HepG2 (cell line): ENCODE measurements around the gene KLF16. TPM values are rescaled to one million over a fixed set of nuclear protein-coding genes. Genes with fewer than 3 reads are reported as not detected.
A peak's percentile ranks its signal among the peaks of the same experiment; 100 is the strongest.

ENCODE experiments used
- ATAC-seq: fragments of 200-7000 bp; cut with Tn5 transposase; 3 replicates; pipeline ENCODE4 v1.9.1; 2020; ENCODE audit warnings: mild to moderate bottlenecking, moderate library complexity
- BruUV-seq: library from RNA; stranded (reverse); fragments of 400-500 nt; replicated peaks from 2 replicates; lab custom pipeline; 2021; lab: Mats Ljungman, UMichigan
- CTCF ChIA-PET: fragments of 300-600 bp; formaldehyde crosslinking; extraction: SDS; loops from one replicate; lab custom pipeline; 2021; ENCODE audit warnings: low total read pairs, inconsistent platforms, low intra/inter-chr PET ratio; lab: Yijun Ruan, JAX
- POLR2A ChIA-PET: fragments of 350-600 bp; sonication (Branson Sonifier 250); formaldehyde crosslinking; loops from one replicate; lab custom pipeline; 2020; ENCODE audit warnings: antibody characterized with exemption, inconsistent platforms; lab: Yijun Ruan, JAX
- DNase-seq: peaks from one replicate; pipeline ENCODE4 v3.0.0-alpha.2; 2015; ENCODE audit warnings: low spot score
- FAIRE-seq: peaks from 3 replicates; lab custom pipeline; 2011; peaks lifted over from hg19 to GRCh38; lab: Jason Lieb, UNC
- H2AFZ ChIP-seq: one replicate; pipeline ENCODE4 v1.6.1; 2011; ENCODE audit warnings: low read length, inconsistent platforms
- H3K27ac ChIP-seq: fragments of 300-600 bp; 3 replicates; pipeline ENCODE4 v1.8.0; 2011; ENCODE audit warnings: mixed run types, mild to moderate bottlenecking, mixed read lengths, low read length, inconsistent platforms; ENCODE audit not compliant: insufficient read depth; ENCODE audit errors: extremely low read length
- H3K27me3 ChIP-seq, 2 experiments: fragments of 200-600 bp in 1 of 2; 2 replicates in 1 of 2; 3 replicates in 1 of 2; pipeline versions ENCODE4 v1.6.0 to v1.8.0; 2011; ENCODE audit warnings: low read length in 2 of 2, mild to moderate bottlenecking in 2 of 2, moderate library complexity in 2 of 2, inconsistent platforms in 1 of 2; ENCODE audit not compliant: insufficient read depth in 2 of 2, control insufficient read depth in 1 of 2
- H3K36me3 ChIP-seq, 2 experiments: fragments of 200-600 bp in 1 of 2; replicated peaks in 1 of 2; 2 replicates in 1 of 2; 3 replicates in 1 of 2; pipeline versions ENCODE4 v1.5.1 to v1.8.0; 2011; ENCODE audit warnings: low read length in 2 of 2, inconsistent platforms in 1 of 2; ENCODE audit not compliant: insufficient read depth in 2 of 2, control insufficient read depth in 1 of 2
- H3K4me1 ChIP-seq: 2 replicates; pipeline ENCODE4 v1.5.1; 2012; ENCODE audit warnings: low read length, inconsistent platforms; ENCODE audit not compliant: insufficient read depth
- H3K4me2 ChIP-seq: 2 replicates; pipeline ENCODE4 v1.6.0; 2011; ENCODE audit warnings: low read depth, low read length, inconsistent platforms
- H3K4me3 ChIP-seq, 3 experiments: fragments of 200-600 bp in 1 of 3; sonication (generic), shearing (Covaris generic) in 1 of 3; replicated peaks in 1 of 3; 2 replicates each; pipeline ENCODE4 v1.5.1; 2011 to 2016; ENCODE audit warnings: low read length in 3 of 3, inconsistent platforms in 2 of 3, low read depth in 2 of 3, mild to moderate bottlenecking in 2 of 3, control low read depth in 1 of 3, mixed read lengths in 1 of 3; ENCODE audit not compliant: insufficient read depth in 1 of 3
- H3K79me2 ChIP-seq: one replicate; pipeline ENCODE4 v1.6.1; 2011; ENCODE audit warnings: low read length, inconsistent platforms; ENCODE audit not compliant: insufficient read depth
- H3K9ac ChIP-seq: 2 replicates; pipeline ENCODE4 v1.6.0; 2011; ENCODE audit warnings: mild to moderate bottlenecking, low read depth, low read length, inconsistent platforms; ENCODE audit not compliant: insufficient read depth
- H3K9me3 ChIP-seq: 2 replicates; pipeline ENCODE4 v1.5.1; 2012; ENCODE audit warnings: mild to moderate bottlenecking, low read length
- H4K20me1 ChIP-seq: 2 replicates; pipeline ENCODE4 v1.6.0; 2011; ENCODE audit warnings: inconsistent platforms, mild to moderate bottlenecking, low read length, moderate library complexity; ENCODE audit not compliant: insufficient read depth
- AGO2 ChIP-seq: fragments of 200-400 bp; formaldehyde crosslinking; optimal IDR thresholded peaks from 2 replicates; pipeline ENCODE3; 2017; ENCODE audit warnings: mild to moderate bottlenecking, low read depth, low read length, moderate library complexity
- ESRRA ChIP-seq: sonication (generic); formaldehyde crosslinking; IDR thresholded peaks from 2 replicates; pipeline ENCODE4 v1.5.1; 2020; ENCODE audit warnings: mild to moderate bottlenecking, low read depth, missing genetic modification reagents
- FOXK1 ChIP-seq: sonication (generic); formaldehyde crosslinking; IDR thresholded peaks from 2 replicates; pipeline ENCODE4 v1.4.0; 2020; ENCODE audit warnings: low read depth, missing genetic modification reagents, borderline replicate concordance
- KLF11 ChIP-seq: IDR thresholded peaks from 2 replicates; pipeline ENCODE4 v1.6.1; 2016; ENCODE audit warnings: missing compliant biosample characterization
- NR2C2 ChIP-seq: sonication (generic); formaldehyde crosslinking; IDR thresholded peaks from 2 replicates; pipeline ENCODE4 v1.4.0; 2020; ENCODE audit warnings: missing genetic modification reagents, mild to moderate bottlenecking, moderate library complexity, borderline replicate concordance
- PCBP2 ChIP-seq: fragments of 200-400 bp; formaldehyde crosslinking; optimal IDR thresholded peaks from 2 replicates; pipeline ENCODE3; 2018; ENCODE audit warnings: low read length, low read depth; ENCODE audit not compliant: poor library complexity, severe bottlenecking
- RBM22 ChIP-seq: fragments of 200-400 bp; formaldehyde crosslinking; optimal IDR thresholded peaks from 2 replicates; pipeline ENCODE3; 2017; ENCODE audit warnings: mild to moderate bottlenecking, low read length, moderate library complexity
- ZBTB33 ChIP-seq: sonication (generic); formaldehyde crosslinking; IDR thresholded peaks from 2 replicates; pipeline ENCODE4 v1.4.0; 2020; ENCODE audit warnings: missing genetic modification reagents
- ZBTB38 ChIP-seq: sonication (generic); formaldehyde crosslinking; IDR thresholded peaks from 2 replicates; pipeline ENCODE4 v1.5.1; 2020; ENCODE audit warnings: mild to moderate bottlenecking, missing genetic modification reagents
- ZNF331 ChIP-seq: sonication (generic); formaldehyde crosslinking; IDR thresholded peaks from 2 replicates; pipeline ENCODE4 v1.4.0; 2020; ENCODE audit warnings: missing genetic modification reagents
- ZNF414 ChIP-seq: sonication (generic); formaldehyde crosslinking; IDR thresholded peaks from 2 replicates; pipeline ENCODE4 v1.5.0; 2020; ENCODE audit warnings: missing genetic modification reagents
- ZNF616 ChIP-seq: sonication (generic); formaldehyde crosslinking; IDR thresholded peaks from 2 replicates; pipeline ENCODE4 v1.5.0; 2020; ENCODE audit warnings: low read depth, mild to moderate bottlenecking, missing genetic modification reagents
- WGBS: methylation state at CpG from one replicate; pipeline ENCODE4 v1.1.6; 2017; ENCODE audit warnings: low lambda C conversion rate; 5-methylcytosine and 5-hydroxymethylcytosine counted together
- in situ Hi-C: cut with HindIII; loops from 2 replicates; pipeline ENCODE4 v1.10.0; 2017; ENCODE audit warnings: low pct_unique_long_range_greater_than_20kb; ENCODE audit not compliant: extremely low pct_ligation_motif_present
- intact Hi-C: fragments of 100-400 bp; cut with micrococcal nuclease; formaldehyde crosslinking; loops from one replicate; pipeline ENCODE4 v1.10.0; 2022; ENCODE audit not compliant: unreplicated experiment
- polyA plus RNA-seq, 8 experiments: library from polyadenylated mRNA; depleted of rRNA in 3 of 8; stranded (reverse) in 7 of 8; unstranded in 1 of 8; fragments of >200 nt; fragmentation: Illumina TruSeq in 4 of 8; extraction: Trizol in 4 of 8; gene quantifications; 2 replicates each; pipeline versions ENCODE4 v1.2.1 to v1.2.3, GENCODE V29; 2011 to 2016; ENCODE audit warnings: low read depth in 4 of 8, missing spikeins in 1 of 8, mixed read lengths in 1 of 8; ENCODE audit not compliant: insufficient read depth in 1 of 8
- total RNA-seq, 5 experiments: library from RNA; depleted of rRNA; stranded (reverse); fragments of >200 nt; fragmentation: Illumina TruSeq; extraction: Trizol; gene quantifications; 2 replicates each; pipeline ENCODE4 v1.2.3, GENCODE V29; 2016; ENCODE audit warnings: low read depth in 1 of 5
- TF ChIP-seq, protein P1 (sequence below): sonication (generic); formaldehyde crosslinking; IDR thresholded peaks from 2 replicates; pipeline ENCODE4 v1.5.0; 2020; ENCODE audit warnings: mild to moderate bottlenecking, missing genetic modification reagents, moderate library complexity

The KLF16 gene
- total and polyA plus RNA-seq, 2 of the 13 experiments (the other 11 are each of a cell fraction or from before 2014, with no cell fraction given) = 3.5 to 6.7 TPM

DNA sequence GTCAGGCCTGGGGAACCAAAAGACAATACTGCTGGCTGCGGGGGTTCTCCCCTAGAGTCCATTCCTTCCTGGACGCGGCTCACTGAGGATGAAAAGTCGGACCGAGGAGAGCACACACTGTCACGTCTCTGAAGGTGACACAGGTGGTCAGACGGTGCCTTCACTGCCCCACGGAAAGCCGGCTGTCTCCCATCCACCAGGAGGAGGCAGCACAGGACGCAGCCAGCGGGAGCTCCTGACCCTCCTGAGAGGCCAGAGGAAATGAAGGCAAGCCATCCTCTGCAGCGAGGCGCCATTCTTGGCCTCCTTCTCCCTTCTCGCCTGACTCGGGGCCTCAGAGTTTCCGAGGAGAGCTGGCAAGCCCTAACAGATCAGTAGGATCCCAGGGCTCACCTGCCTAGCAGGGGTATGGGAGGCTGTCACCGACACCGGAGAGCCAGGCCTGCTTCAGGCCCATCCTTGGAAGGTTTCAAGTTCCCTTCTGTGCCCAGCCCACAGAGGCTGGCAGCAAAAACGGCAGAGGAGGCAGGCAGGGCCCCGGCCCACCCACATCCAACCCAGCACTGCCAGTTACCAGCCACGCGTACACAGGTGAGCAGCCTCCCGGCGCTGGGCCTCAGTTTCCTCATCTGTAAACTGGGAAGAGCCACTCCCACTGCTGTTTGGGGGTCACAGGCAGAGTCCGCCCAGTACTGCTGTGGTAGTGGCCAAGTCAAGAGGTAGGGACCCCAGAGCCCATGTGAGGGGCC is 19.6 kb downstream of the KLF16 start:
- H3K79me2 ChIP-seq = peaks cover 76% of the 10 kb centered on the region
- no peak overlapping the region for H2AFZ ChIP-seq
- no peak overlapping the region for H3K27ac ChIP-seq
- H4K20me1 ChIP-seq = peaks cover 35% of the 10 kb centered on the region; the same call in 1 of the 2 replicates
- 87% methylated on average over 9 of the region's 25 CpGs for WGBS
- H3K4me3 ChIP-seq = no peak overlapping the region
- FAIRE-seq = no peak
- no peak for ATAC-seq
- H3K4me1 ChIP-seq = peaks cover 58% of the 10 kb centered on the region
- in situ Hi-C loops (no loop called here), intact Hi-C loops (no loop called here)
- ChIA-PET CTCF (no interaction called here), POLR2A (no interaction called here)
- BruUV-seq = no TSS peak
- TF ChIP-seq RBM22 = peak; percentile 39
- TF ChIP-seq, protein P1, sequence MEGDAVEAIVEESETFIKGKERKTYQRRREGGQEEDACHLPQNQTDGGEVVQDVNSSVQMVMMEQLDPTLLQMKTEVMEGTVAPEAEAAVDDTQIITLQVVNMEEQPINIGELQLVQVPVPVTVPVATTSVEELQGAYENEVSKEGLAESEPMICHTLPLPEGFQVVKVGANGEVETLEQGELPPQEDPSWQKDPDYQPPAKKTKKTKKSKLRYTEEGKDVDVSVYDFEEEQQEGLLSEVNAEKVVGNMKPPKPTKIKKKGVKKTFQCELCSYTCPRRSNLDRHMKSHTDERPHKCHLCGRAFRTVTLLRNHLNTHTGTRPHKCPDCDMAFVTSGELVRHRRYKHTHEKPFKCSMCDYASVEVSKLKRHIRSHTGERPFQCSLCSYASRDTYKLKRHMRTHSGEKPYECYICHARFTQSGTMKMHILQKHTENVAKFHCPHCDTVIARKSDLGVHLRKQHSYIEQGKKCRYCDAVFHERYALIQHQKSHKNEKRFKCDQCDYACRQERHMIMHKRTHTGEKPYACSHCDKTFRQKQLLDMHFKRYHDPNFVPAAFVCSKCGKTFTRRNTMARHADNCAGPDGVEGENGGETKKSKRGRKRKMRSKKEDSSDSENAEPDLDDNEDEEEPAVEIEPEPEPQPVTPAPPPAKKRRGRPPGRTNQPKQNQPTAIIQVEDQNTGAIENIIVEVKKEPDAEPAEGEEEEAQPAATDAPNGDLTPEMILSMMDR (CRISPR knock-in tag) = peak; percentile 32; the same call in 1 of the 2 replicates
- no peak for TF ChIP-seq ESRRA (CRISPR knock-in tag)
- TF ChIP-seq ZBTB33 (CRISPR knock-in tag) = peak; percentile 91
- TF ChIP-seq AGO2 = peak; percentile 8
- peak; percentile 67 for TF ChIP-seq ZBTB38 (CRISPR knock-in tag)
- no peak for TF ChIP-seq ZNF331
- no peak for TF ChIP-seq FOXK1 (CRISPR knock-in tag)
- TF ChIP-seq PCBP2 = no peak
- no peak for TF ChIP-seq KLF11 (CRISPR knock-in tag)
- no peak for TF ChIP-seq ZNF414 (CRISPR knock-in tag)
- no peak for TF ChIP-seq NR2C2 (CRISPR knock-in tag)
- TF ChIP-seq ZNF616 (CRISPR knock-in tag) = no peak
- no peak overlapping the region for H3K9ac ChIP-seq
- DNase-seq = no peak
- H3K9me3 ChIP-seq = no peaks in the 10 kb centered on the region
- no peak overlapping the region for H3K4me2 ChIP-seq
- no peaks in the 10 kb centered on the region; a peak in 1 of 5 replicates for H3K27me3 ChIP-seq
- peaks cover 2 to 19% of the 10 kb centered on the region in 2 experiments; a peak in 2 of 5 replicates for H3K36me3 ChIP-seq
